OCI-LY1 (cell line): ENCODE results near the gene SLC24A4.

Source experiments
- H2AFZ ChIP-seq: fragments of 200-600 bp; sonication (generic), shearing (Covaris generic); 2 replicates; pipeline ENCODE4 v1.6.0; 2014; ENCODE audit warnings: antibody characterized with exemption, mild to moderate bottlenecking, low read length
- H3F3A ChIP-seq: fragments of 200-600 bp; sonication (generic), shearing (Covaris generic); 2 replicates; pipeline ENCODE4 v1.6.0; 2014; ENCODE audit warnings: mild to moderate bottlenecking, antibody characterized with exemption, low read length, moderate library complexity; ENCODE audit not compliant: insufficient read depth
- H3K27ac ChIP-seq: fragments of 200-600 bp; sonication (generic); 2 replicates; pipeline ENCODE4 v1.5.1; 2014; ENCODE audit warnings: low read length, mixed run types, mild to moderate bottlenecking, low read depth; ENCODE audit not compliant: poor library complexity, severe bottlenecking
- H3K27me3 ChIP-seq: fragments of 200-600 bp; sonication (generic); 2 replicates; pipeline ENCODE4 v1.6.0; 2014; ENCODE audit warnings: antibody characterized with exemption, mild to moderate bottlenecking, low read length, moderate library complexity; ENCODE audit not compliant: insufficient read depth
- H3K36me3 ChIP-seq: fragments of 200-600 bp; sonication (generic); 2 replicates; pipeline ENCODE4 v1.6.1; 2014; ENCODE audit warnings: mild to moderate bottlenecking, antibody characterized with exemption, low read length, moderate library complexity, mixed read lengths; ENCODE audit not compliant: insufficient read depth
- H3K4me1 ChIP-seq: fragments of 200-600 bp; sonication (generic); 2 replicates; pipeline ENCODE4 v1.5.1; 2014; ENCODE audit warnings: mild to moderate bottlenecking, low read length, moderate library complexity; ENCODE audit not compliant: insufficient read depth, severe bottlenecking
- H3K4me2 ChIP-seq: fragments of 200-600 bp; sonication (generic), shearing (Covaris generic); 2 replicates; pipeline ENCODE4 v1.6.1; 2014; ENCODE audit warnings: low read length
- H3K4me3 ChIP-seq: fragments of 200-600 bp; sonication (generic); 2 replicates; pipeline ENCODE4 v1.5.1; 2014; ENCODE audit warnings: low read length, low read depth, mild to moderate bottlenecking, mixed read lengths; ENCODE audit not compliant: poor library complexity, severe bottlenecking
- H3K79me2 ChIP-seq: fragments of 200-600 bp; shearing (Covaris generic); 2 replicates; pipeline ENCODE4 v1.6.1; 2016; ENCODE audit warnings: mixed run types, low read length, mixed read lengths; ENCODE audit not compliant: insufficient read depth
- H3K9ac ChIP-seq: fragments of 200-600 bp; sonication (generic), shearing (Covaris generic); 2 replicates; pipeline ENCODE4 v1.6.1; 2014; ENCODE audit warnings: mild to moderate bottlenecking, low read length, mixed read lengths
- H3K9me2 ChIP-seq: fragments of 200-600 bp; sonication (generic), shearing (Covaris generic); 2 replicates; pipeline ENCODE4 v1.6.1; 2014; ENCODE audit warnings: low read depth, mild to moderate bottlenecking, low read length, mixed read lengths
- H3K9me3 ChIP-seq: fragments of 200-600 bp; shearing (Covaris generic); 2 replicates; pipeline ENCODE4 v1.6.1; 2014; ENCODE audit warnings: low read length, mixed read lengths
- H4K20me1 ChIP-seq: fragments of 200-600 bp; sonication (generic), shearing (Covaris generic); 2 replicates; pipeline ENCODE4 v1.6.0; 2016; ENCODE audit warnings: mild to moderate bottlenecking, low read length; ENCODE audit not compliant: insufficient read depth
- EZH2 ChIP-seq: fragments of 200-600 bp; sonication (generic), shearing (Covaris generic); IDR thresholded peaks from 2 replicates; pipeline ENCODE4 v1.8.0; 2017; ENCODE audit warnings: borderline replicate concordance, mixed run types, mild to moderate bottlenecking, antibody characterized with exemption, low read length, moderate library complexity, mixed read lengths
- TF ChIP-seq, protein P1 (sequence below): fragments of 200-600 bp; sonication (generic), shearing (Covaris generic); IDR thresholded peaks from 2 replicates; pipeline ENCODE4 v1.5.1; 2017; ENCODE audit warnings: mild to moderate bottlenecking, antibody characterized with exemption, low read length, moderate library complexity, mixed read lengths

Gene SLC24A4

DNA sequence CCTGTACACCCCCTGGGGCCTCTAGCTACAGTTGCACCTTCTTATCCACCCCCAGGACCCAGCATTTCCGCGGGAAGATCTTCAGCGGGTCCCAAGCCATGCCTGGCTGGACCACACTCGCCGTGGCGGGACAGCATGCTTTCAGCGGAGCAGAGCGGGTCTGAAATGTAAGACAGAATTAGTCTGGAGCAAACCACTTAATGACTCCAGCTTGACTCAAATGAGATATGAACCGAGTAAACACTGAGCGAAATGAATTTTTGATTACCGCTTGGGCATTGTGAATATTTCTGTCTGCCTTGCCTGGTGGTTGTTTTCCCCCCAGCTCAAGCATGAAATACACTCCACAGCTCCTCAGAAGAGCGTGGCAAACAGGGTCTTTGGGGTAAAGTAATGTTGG lies 60.8 kb downstream of the SLC24A4 start:
- Histone ChIP-seq H3K27me3 (no peaks in the 10 kb centered on the region; the same call in 1 of the 2 replicates), H3K9ac (no peak overlapping the region), H3K4me3 (no peak overlapping the region), H2AFZ (no peak overlapping the region), H3K4me1 (no peaks in the 10 kb centered on the region), H3K27ac (no peak overlapping the region), H3K79me2 (no peaks in the 10 kb centered on the region), H3F3A (no peaks in the 10 kb centered on the region), H3K4me2 (no peak overlapping the region), H4K20me1 (no peaks in the 10 kb centered on the region), H3K36me3 (no peaks in the 10 kb centered on the region), H3K9me2 (no peaks in the 10 kb centered on the region), H3K9me3 (no peaks in the 10 kb centered on the region)
- TF ChIP-seq, protein P1, sequence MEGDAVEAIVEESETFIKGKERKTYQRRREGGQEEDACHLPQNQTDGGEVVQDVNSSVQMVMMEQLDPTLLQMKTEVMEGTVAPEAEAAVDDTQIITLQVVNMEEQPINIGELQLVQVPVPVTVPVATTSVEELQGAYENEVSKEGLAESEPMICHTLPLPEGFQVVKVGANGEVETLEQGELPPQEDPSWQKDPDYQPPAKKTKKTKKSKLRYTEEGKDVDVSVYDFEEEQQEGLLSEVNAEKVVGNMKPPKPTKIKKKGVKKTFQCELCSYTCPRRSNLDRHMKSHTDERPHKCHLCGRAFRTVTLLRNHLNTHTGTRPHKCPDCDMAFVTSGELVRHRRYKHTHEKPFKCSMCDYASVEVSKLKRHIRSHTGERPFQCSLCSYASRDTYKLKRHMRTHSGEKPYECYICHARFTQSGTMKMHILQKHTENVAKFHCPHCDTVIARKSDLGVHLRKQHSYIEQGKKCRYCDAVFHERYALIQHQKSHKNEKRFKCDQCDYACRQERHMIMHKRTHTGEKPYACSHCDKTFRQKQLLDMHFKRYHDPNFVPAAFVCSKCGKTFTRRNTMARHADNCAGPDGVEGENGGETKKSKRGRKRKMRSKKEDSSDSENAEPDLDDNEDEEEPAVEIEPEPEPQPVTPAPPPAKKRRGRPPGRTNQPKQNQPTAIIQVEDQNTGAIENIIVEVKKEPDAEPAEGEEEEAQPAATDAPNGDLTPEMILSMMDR = no peak
- TF ChIP-seq EZH2 = no peak

DNA sequence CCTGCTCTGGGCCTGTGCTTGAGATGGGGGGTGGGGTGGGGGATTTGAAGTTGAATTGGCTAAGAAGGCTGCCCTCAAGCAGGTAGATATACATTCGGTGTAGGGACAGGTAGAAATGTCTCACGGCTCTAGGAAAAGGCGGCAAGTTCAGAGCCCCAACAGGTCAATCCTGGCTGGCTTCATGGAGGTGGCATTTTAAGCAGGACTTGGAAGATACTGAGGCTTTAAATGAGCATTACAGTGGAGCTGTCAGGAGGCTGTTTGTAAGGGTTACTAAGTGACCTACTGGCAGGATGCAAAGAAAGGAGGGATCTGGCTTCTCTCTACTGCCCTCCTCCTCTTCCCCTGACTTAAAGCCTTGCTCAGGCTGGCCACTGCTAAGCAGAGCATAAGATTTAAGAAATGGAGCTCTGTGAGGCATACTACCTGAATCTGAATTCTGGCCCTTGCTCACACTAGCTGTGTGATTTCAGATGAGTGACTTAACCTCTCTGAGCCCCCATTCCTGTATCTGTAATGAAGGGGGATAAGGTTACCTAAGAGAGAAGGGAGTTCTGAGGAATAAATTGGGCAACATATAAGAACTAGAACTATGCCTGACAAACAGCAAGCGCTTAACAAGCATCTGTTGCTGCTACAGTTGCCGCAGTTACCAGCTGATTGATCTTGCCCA lies 61.6 kb downstream of the SLC24A4 start:
- Histone ChIP-seq H3K4me3 (no peak overlapping the region), H4K20me1 (no peaks in the 10 kb centered on the region), H3K27ac (no peak overlapping the region), H2AFZ (no peak overlapping the region), H3K9ac (no peak overlapping the region), H3K4me1 (no peaks in the 10 kb centered on the region), H3F3A (no peaks in the 10 kb centered on the region), H3K4me2 (no peak overlapping the region), H3K36me3 (no peaks in the 10 kb centered on the region), H3K9me3 (no peaks in the 10 kb centered on the region), H3K79me2 (no peaks in the 10 kb centered on the region), H3K27me3 (no peaks in the 10 kb centered on the region; the same call in 1 of the 2 replicates), H3K9me2 (no peaks in the 10 kb centered on the region)
- TF ChIP-seq, protein P1 = no peak
- TF ChIP-seq EZH2 = no peak

DNA sequence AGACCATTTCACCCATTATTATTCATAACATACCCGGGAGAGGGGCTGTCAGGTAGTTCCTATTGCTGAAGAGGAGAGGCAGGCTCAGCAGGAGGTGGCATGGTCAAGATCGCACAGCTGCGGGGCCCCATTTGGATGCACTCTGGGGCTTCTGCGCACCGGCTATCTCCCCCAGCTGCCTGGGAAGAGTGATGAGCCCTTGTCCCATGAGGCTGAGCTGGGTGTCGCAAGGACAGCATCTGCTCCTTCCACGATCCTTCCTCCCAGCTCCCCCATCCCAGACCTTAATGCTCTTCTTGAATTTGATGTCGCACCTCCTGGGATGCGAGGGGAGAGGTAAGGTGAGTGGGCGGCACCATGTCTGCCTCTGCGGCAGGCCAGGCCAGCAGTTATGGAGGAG lies 62.6 kb downstream of the SLC24A4 start:
- H3K9me3 ChIP-seq = no peaks in the 10 kb centered on the region
- H3K79me2 ChIP-seq = no peaks in the 10 kb centered on the region
- no peaks in the 10 kb centered on the region for H4K20me1 ChIP-seq
- no peaks in the 10 kb centered on the region; the same call in 1 of the 2 replicates for H3K27me3 ChIP-seq
- no peak overlapping the region for H3K4me2 ChIP-seq
- H3K9me2 ChIP-seq = no peaks in the 10 kb centered on the region
- no peak for TF ChIP-seq EZH2
- no peaks in the 10 kb centered on the region for H3K4me1 ChIP-seq
- no peaks in the 10 kb centered on the region for H3K36me3 ChIP-seq
- H3K9ac ChIP-seq = no peak overlapping the region
- H2AFZ ChIP-seq = no peak overlapping the region
- H3F3A ChIP-seq = no peaks in the 10 kb centered on the region
- no peak overlapping the region for H3K27ac ChIP-seq
- H3K4me3 ChIP-seq = no peak overlapping the region

DNA sequence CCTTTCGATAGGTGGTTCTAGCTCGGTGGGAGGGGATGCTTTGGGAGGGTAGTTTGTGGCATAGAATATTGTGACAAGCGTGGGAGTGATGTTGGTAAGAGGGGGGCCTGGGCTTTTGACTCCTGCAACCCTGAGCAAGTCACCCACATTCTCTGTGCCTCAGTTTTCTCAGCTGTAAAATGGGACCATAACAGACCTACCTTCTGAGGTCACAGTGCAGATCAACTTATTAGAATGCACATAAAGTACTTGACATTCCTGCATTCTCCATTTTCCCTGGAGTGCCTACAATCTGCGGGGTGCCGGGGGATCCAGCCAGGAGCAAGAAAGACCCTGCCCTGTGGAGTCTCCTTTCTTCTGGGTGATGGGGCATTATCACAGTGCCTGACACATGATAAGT lies 63.2 kb downstream of the SLC24A4 start:
- H3K27ac ChIP-seq = no peak overlapping the region

More for the DNA sequence above, 63.2 kb downstream of the SLC24A4 start:
- H3K9me2 ChIP-seq = no peaks in the 10 kb centered on the region
- no peaks in the 10 kb centered on the region for H3K36me3 ChIP-seq
- no peak overlapping the region for H3K9ac ChIP-seq
- no peak overlapping the region for H3K4me3 ChIP-seq
- H3K9me3 ChIP-seq = no peaks in the 10 kb centered on the region
- no peaks in the 10 kb centered on the region for H3F3A ChIP-seq
- no peaks in the 10 kb centered on the region for H3K79me2 ChIP-seq
- H3K4me1 ChIP-seq = no peaks in the 10 kb centered on the region
- H2AFZ ChIP-seq = no peak overlapping the region
- no peak overlapping the region for H3K4me2 ChIP-seq
- H3K27me3 ChIP-seq = no peaks in the 10 kb centered on the region; the same call in 1 of the 2 replicates
- no peaks in the 10 kb centered on the region for H4K20me1 ChIP-seq
- TF ChIP-seq, protein P1 = no peak
- no peak for TF ChIP-seq EZH2
